K562 (cell line): ENCODE data around the gene MSANTD1. TPM values are rescaled to one million over a fixed set of nuclear protein-coding genes. Genes with fewer than 3 reads are reported as not detected.

Experiments used
- FOXJ3 ChIP-seq: sonication (generic); formaldehyde crosslinking; IDR thresholded peaks from 2 replicates; pipeline ENCODE4 v1.4.0; 2020; ENCODE audit warnings: mild to moderate bottlenecking, missing genetic modification reagents
- GABPA ChIP-seq: fragments of 200-800 bp; sonication (Bioruptor generic); conservative IDR thresholded peaks from 2 replicates; pipeline ENCODE4 v1.6.1; 2016; ENCODE audit warnings: low read depth, missing genetic modification characterization, missing compliant biosample characterization
- GTF2E2 ChIP-seq: fragments of 200-800 bp; sonication (Bioruptor generic); IDR thresholded peaks from 2 replicates; pipeline ENCODE4 v1.6.1; 2016; ENCODE audit warnings: missing genetic modification characterization, missing compliant biosample characterization
- REST ChIP-seq, 2 experiments: fragments of 450-650 bp; formaldehyde crosslinking in 1 of 2; IDR thresholded peaks; 2 replicates each; pipeline versions ENCODE4 v1.4.0 to v1.6.1; 2014 to 2020; ENCODE audit warnings: mild to moderate bottlenecking in 2 of 2, borderline replicate concordance in 1 of 2, low read depth in 1 of 2
- polyA plus RNA-seq, 8 experiments: library from polyadenylated mRNA; depleted of rRNA in 4 of 8; stranded (reverse) in 5 of 8; unstranded in 3 of 8; fragments of >200 nt; fragmentation: Nextera tagmentation in 2 of 8; fragmentation: Illumina TruSeq in 1 of 8; extraction: Ambion mirVana in 2 of 8; extraction: Trizol in 1 of 8; gene quantifications; 2 replicates each; pipeline versions ENCODE4 v1.2.1 to v1.2.3, GENCODE V29; 2011 to 2014; ENCODE audit warnings: inconsistent platforms in 1 of 8, missing spikeins in 1 of 8
- total RNA-seq, 7 experiments: library from RNA; depleted of rRNA in 6 of 7; stranded (reverse); fragments of >200 nt in 6 of 7; fragmentation: Illumina TruSeq in 2 of 7; extraction: Trizol in 2 of 7; gene quantifications; 2 replicates each; pipeline versions ENCODE4 v1.2.1 to v1.2.3, GENCODE V29; 2011 to 2021; ENCODE audit warnings: low replicate concordance in 1 of 7
- TF ChIP-seq, protein P1 (sequence below), 3 experiments: fragments of 200-800 bp in 1 of 3; sonication (Bioruptor generic) in 1 of 3; sonication (generic) in 1 of 3; formaldehyde crosslinking in 1 of 3; IDR thresholded peaks; 2 replicates each; pipeline versions ENCODE4 v1.6.1 to v1.8.0; 2016 to 2022; ENCODE audit warnings: mild to moderate bottlenecking in 2 of 3, missing compliant biosample characterization in 2 of 3, missing genetic modification characterization in 2 of 3, missing genetic modification reagents in 1 of 3
- TF ChIP-seq, protein P2 (sequence below), 2 experiments: fragments of 450-650 bp in 1 of 2; sonication (generic) in 1 of 2; formaldehyde crosslinking in 1 of 2; IDR thresholded peaks; 2 replicates each; pipeline versions ENCODE4 v1.7.1 to v1.9.0; 2016 to 2022; ENCODE audit warnings: inconsistent platforms in 1 of 2, mild to moderate bottlenecking in 1 of 2, missing genetic modification reagents in 1 of 2

The MSANTD1 gene
- total and polyA plus RNA-seq, 9 of the 15 experiments (the other 6 are each of a cell fraction or from before 2014, with no cell fraction given), result 0.04 to 0.09 (median 0.07) TPM; not detected in 6

DNA sequence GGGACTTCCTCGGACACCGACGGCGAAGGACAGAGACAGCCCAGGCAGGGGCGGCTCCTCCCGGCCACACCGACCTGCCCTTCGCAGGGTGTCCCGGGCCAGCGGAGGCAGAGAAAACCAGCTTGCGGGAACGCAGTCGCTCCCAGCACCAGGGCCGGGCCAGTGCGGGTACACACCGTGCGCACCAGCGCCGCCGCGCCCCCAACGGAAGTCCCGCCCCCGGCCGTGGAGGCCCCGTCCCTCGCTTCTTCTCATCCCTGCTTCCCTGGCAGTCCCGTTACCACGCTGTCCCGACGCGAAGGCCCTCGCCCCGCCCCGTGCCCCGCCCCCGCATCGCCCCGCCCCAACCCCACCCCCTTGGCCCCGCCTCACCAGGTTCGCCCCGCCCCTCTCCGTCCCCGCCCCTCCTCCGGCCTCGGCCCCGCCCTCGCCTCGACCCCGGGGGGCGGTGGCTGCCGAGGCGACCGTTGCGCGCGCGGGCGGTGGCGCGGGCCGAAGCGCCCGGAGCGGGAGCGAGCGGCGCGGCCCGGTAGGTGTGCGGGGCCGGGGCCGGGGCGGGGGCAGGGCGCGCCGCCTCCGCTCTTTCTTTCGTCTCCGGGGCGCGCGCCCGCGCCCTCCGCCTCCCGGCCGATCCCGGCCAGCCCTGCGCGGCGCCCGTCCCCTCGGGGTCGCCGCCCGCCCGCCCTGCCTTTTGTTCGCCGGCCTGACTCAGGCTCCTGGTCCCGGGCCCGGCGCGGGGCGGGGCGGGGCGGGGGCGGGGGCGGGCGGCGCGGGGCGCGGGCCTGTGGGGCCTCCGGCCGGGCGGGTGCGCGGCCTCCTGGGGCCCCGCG is 43.8 kb downstream of the MSANTD1 start, which contains the start of gene RGS12 (continued):
- no peak for TF ChIP-seq REST (IDR thresholded peaks at IDR 0.05; ENCODE audit: borderline replicate concordance)
- TF ChIP-seq REST (CRISPR knock-in tag; IDR thresholded peaks at IDR 0.05; ENCODE audit: low read depth), result peak; percentile 64; the same call in 1 of the 2 replicates
- TF ChIP-seq GABPA (tag), result peak; percentile 89
- no peak for TF ChIP-seq FOXJ3 (CRISPR knock-in tag)
- no peak for TF ChIP-seq GTF2E2
- TF ChIP-seq, protein P1, sequence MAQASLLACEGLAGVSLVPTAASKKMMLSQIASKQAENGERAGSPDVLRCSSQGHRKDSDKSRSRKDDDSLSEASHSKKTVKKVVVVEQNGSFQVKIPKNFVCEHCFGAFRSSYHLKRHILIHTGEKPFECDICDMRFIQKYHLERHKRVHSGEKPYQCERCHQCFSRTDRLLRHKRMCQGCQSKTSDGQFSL (CRISPR knock-in tag; IDR thresholded peaks at IDR 0.05), result no peak
- TF ChIP-seq, protein P1 (tag; IDR thresholded peaks at IDR 0.05), result no peak
- TF ChIP-seq, protein P2, sequence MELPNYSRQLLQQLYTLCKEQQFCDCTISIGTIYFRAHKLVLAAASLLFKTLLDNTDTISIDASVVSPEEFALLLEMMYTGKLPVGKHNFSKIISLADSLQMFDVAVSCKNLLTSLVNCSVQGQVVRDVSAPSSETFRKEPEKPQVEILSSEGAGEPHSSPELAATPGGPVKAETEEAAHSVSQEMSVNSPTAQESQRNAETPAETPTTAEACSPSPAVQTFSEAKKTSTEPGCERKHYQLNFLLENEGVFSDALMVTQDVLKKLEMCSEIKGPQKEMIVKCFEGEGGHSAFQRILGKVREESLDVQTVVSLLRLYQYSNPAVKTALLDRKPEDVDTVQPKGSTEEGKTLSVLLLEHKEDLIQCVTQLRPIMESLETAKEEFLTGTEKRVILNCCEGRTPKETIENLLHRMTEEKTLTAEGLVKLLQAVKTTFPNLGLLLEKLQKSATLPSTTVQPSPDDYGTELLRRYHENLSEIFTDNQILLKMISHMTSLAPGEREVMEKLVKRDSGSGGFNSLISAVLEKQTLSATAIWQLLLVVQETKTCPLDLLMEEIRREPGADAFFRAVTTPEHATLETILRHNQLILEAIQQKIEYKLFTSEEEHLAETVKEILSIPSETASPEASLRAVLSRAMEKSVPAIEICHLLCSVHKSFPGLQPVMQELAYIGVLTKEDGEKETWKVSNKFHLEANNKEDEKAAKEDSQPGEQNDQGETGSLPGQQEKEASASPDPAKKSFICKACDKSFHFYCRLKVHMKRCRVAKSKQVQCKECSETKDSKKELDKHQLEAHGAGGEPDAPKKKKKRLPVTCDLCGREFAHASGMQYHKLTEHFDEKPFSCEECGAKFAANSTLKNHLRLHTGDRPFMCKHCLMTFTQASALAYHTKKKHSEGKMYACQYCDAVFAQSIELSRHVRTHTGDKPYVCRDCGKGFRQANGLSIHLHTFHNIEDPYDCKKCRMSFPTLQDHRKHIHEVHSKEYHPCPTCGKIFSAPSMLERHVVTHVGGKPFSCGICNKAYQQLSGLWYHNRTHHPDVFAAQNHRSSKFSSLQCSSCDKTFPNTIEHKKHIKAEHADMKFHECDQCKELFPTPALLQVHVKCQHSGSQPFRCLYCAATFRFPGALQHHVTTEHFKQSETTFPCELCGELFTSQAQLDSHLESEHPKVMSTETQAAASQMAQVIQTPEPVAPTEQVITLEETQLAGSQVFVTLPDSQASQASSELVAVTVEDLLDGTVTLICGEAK (IDR thresholded peaks at IDR 0.05), result peak; percentile 71
- TF ChIP-seq, protein P2 (CRISPR knock-in tag; IDR thresholded peaks at IDR 0.05), result no peak
